Choroid plexus epithelial cell (primary cell): ENCODE measurements around the gene METRN.
A peak's percentile ranks its signal among the peaks of the same experiment; 100 is the strongest.
"Not testable (repeated sequence)": the region's sequence is repeated elsewhere in the genome, so short reads cannot be mapped to it uniquely, and the experiment has no call there.

Experiments
- DNase-seq: peaks from one replicate; pipeline ENCODE4 v3.0.0-alpha.2; 2010; ENCODE audit warnings: low read depth
- H3K4me3 ChIP-seq: 2 replicates; pipeline ENCODE4 v1.5.1; 2011; ENCODE audit warnings: low read depth, mild to moderate bottlenecking, control low read depth, low read length, moderate library complexity
- CTCF ChIP-seq: conservative IDR thresholded peaks from 2 replicates; pipeline ENCODE4 v1.5.1; 2011; ENCODE audit warnings: low read depth, mild to moderate bottlenecking, control low read depth, inconsistent platforms, low read length, moderate library complexity

METRN gene

GRCh38 chr16:712740-713250 lies 2.1 kb upstream of the METRN start:
- peak; percentile 56 for TF ChIP-seq CTCF
- DNase-seq = peak; percentile 93
- not testable (repeated sequence) for H3K4me3 ChIP-seq

GRCh38 chr16:714079-714478 lies 839 bp upstream of the METRN start:
- no peak overlapping the region for H3K4me3 ChIP-seq
- no peak for TF ChIP-seq CTCF
- peak; percentile 18 for DNase-seq

GRCh38 chr16:715477-716199 lies 720 bp downstream of the METRN start:
- TF ChIP-seq CTCF = no peak
- DNase-seq = peak; percentile 39
- peak overlapping the region; percentile 63 for H3K4me3 ChIP-seq

GRCh38 chr16:716200-716568 lies 1.3 kb downstream of the METRN start:
- no peak for TF ChIP-seq CTCF
- H3K4me3 ChIP-seq = peak overlapping the region; percentile 63
- DNase-seq = peak; percentile 68

GRCh38 chr16:716768-717325 lies 1.9 kb downstream of the METRN start:
- H3K4me3 ChIP-seq = no peak overlapping the region
- no peak for DNase-seq
- TF ChIP-seq CTCF = no peak

GRCh38 chr16:717450-718245 lies 2.7 kb downstream of the METRN start:
- no peak overlapping the region for H3K4me3 ChIP-seq

More at GRCh38 chr16:717450-718245, 2.7 kb downstream of the METRN start:
- no peak for TF ChIP-seq CTCF
- DNase-seq = no peak
